OCI-LY7 (cell line): ENCODE measurements around the gene BZW1.

Experiments used
- CTCF ChIP-seq: fragments of 200-600 bp; sonication (generic); conservative IDR thresholded peaks from 2 replicates; pipeline ENCODE4 v1.5.1; 2014; ENCODE audit warnings: mild to moderate bottlenecking, antibody characterized with exemption, low read length, moderate library complexity, mixed read lengths
- EZH2phosphoT487 ChIP-seq: fragments of 200-600 bp; sonication (generic); IDR thresholded peaks from 2 replicates; pipeline ENCODE4 v1.6.1; 2018; ENCODE audit warnings: low read depth, borderline replicate concordance, mild to moderate bottlenecking, mixed run types, antibody characterized with exemption, low read length, moderate library complexity, mixed read lengths

DNA sequence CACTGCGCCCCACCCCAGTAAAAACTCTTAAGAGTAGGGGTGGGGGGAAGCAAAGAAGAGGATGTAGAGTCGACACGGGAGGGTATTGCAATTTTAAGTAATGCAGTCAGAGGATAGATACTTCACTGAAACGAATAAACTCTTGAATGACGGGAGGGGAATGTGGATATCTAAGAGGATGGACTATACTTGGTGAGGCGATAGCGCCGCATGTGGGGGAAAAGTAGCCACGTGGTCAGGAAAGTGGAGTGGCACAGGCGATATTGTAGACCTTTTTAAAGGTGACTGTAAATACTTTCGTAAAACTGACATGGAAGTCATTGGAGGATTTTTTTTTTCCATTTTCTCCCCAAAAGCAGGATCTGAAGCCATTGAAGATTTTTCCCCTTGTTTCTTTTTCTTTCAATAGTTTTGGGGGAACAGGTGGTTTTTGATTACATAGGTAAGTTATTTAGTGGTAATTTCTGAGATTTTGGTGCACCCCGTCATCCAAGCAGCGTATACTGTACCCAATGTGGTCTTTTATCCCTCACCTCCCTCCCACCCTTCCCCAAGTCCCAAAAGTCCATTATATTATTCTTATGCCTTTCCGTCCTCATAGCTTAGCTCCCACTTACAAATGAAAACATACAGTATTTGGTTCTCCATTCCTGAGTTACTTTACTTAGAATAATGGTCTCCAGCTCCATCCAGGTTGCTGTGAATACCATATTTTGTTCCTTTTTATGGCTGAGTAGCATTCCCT lies 39.0 kb downstream of the BZW1 start:
- TF ChIP-seq CTCF, result no peak
- TF ChIP-seq EZH2phosphoT487, result no peak
